RKO (cell line): ENCODE data around the gene EP300.

Experiments
- DNase-seq: peaks from one replicate; pipeline ENCODE4 v3.0.0-alpha.2; 2016; ENCODE audit warnings: low spot score

The EP300 gene

DNA sequence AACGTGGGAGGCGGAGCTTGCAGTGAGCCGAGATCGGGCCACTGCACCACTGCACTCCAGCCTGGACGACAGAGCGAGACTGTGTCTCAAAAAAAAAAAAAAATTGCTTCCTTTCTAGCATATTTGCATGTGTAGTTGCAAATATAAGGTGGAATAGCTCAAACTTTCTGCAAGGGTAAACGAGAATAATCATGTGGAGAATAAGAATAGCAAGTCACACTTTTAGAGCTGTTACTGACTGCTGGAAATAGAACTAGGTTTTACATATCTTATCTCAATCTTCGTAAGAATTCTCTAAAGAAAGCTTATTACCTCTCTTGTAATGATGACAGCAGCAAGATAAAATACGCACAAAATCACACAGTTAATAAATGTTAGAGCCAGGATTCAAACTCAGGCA lies 114.3 kb downstream of the EP300 start:
- DNase-seq: no peak

DNA sequence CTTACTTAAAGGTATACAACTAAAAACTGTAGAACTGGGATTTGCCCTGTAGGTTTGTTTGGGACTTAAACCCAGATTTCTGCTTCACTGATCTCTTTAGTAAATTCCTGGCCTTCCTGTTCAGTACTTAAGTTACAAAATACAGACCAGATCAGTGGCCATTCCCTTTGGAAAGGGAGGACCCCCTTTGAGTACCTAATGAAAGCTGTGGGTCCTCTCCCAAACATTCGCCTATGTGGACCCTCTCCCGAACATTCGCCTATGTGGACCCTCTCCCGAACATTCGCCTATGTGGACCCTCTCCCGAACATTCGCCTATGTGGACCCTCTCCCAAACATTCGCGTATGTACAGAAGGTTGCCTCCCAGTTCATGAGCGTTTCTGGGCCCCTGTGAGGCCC lies 123.0 kb downstream of the EP300 start:
- no peak for DNase-seq

DNA sequence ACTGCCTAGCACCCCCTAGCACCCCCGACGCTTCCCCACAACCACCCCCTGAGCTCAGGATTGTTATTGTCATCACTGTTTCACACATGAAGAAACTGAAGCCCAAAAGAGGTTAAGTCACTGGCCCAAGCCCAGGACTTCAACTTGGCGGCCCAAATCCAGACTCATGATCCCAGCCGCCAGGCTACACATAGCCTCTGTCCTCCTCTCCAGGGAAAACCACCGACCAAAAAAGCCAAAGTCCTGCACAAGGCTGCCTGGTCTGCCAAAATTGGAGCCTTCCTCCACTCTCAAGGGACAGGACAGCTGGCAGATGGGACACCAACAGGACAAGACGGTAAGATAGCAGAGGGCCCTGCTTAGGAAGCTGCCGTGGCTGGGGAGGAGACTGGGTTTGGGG lies 123.5 kb downstream of the EP300 start:
- DNase-seq: no peak

DNA sequence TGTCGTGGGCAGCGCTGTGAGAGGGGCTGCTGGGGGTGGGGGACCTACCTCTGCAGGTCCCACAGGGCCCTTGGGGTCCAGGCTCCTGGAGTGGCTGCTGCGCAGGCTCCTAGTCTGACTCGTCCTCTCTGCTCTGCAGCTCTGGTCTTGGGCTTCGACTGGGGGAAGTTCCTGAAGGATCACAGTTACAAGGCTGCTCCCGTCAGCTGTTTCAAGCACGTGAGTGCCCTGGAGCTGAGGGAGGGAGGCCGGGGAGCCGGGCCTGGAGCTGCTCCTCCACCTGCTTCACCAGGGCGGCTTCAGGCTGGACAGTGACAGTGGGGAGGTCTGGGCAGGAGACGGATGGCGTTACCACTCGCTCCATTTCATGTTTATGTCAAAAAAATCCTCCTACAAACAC lies 124.6 kb downstream of the EP300 start:
- no peak for DNase-seq

DNA sequence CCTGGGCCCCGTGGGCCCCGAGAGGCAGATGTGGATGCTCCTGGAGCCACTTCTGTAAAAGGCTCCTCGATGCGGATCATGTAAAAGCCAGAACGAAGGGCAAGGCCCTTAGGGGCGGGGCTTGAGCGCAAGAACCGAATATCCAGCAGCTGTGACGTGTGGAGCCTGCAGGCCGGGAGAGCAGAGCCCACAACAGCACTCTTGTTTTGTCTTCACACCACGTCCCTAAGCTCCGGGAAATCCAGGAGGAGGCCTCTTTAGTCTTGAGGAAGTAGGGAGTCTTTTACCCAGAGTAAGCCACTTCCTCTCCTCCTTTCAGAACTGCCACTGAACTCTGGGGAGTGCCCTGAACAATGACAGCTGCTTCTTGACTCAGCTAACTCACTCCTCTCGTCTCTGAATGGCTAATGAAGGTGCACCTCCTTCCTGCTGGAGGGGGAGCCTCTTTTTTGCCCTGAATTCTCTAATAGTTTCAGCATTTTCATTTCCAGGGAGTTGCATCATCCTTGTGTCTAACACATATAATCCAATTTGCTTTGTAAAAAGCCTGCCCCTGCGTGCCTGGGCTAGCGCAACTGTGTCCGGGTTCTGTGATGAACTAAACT lies 125.3 kb downstream of the EP300 start:
- DNase-seq: peak; percentile 33

DNA sequence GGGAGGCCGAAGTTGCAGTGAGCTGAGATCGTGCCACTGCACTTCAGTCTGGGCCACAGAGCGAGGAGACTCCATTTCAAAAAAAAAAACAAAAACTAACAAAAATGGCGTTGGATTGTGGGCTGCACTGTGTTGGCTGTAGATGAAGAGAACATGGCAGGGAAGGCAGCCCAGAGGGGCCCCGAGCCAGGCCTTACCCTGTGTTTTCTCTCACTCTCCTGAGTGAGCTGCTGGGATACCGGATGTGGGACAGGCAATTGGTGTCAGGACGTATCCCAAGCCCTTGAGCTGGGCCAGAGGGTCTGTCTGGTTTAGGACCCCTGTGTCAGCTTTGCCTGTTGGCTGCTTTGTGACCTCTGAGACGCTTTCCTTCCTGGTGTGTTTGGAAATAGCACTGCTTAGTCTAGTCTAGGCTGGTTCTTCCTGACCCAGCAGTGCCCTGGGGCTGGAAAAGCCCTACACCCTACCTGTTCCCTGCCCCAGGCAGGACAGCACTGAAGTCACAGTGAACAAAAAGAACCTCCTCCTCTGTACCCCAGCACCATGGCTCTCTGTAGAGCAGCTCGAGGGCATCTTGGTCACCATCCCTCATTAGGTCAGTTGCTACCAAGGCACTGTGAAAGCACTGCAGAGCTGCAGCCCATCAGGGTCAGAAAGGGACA lies 130.6 kb downstream of the EP300 start:
- DNase-seq: no peak

DNA sequence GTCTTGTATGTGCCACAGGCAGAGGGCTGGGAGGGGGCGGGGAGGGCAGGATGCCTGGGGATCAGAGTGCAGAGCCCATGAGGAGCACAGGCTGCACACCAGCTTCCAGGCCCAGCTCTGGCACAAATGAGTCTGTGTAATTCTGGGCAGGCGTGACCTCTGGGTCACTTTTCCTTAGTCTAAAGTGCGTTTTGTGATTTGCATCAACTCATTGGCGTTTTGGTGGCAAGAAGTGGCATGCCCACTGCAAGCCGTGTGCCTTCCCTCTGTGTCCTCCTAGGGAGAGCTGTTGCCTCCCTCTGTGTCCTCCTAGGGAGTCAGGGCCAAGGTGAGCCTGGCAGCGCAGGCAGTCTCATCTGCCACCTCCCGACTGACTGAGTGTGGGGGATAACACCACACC lies 131.1 kb downstream of the EP300 start:
- no peak for DNase-seq

DNA sequence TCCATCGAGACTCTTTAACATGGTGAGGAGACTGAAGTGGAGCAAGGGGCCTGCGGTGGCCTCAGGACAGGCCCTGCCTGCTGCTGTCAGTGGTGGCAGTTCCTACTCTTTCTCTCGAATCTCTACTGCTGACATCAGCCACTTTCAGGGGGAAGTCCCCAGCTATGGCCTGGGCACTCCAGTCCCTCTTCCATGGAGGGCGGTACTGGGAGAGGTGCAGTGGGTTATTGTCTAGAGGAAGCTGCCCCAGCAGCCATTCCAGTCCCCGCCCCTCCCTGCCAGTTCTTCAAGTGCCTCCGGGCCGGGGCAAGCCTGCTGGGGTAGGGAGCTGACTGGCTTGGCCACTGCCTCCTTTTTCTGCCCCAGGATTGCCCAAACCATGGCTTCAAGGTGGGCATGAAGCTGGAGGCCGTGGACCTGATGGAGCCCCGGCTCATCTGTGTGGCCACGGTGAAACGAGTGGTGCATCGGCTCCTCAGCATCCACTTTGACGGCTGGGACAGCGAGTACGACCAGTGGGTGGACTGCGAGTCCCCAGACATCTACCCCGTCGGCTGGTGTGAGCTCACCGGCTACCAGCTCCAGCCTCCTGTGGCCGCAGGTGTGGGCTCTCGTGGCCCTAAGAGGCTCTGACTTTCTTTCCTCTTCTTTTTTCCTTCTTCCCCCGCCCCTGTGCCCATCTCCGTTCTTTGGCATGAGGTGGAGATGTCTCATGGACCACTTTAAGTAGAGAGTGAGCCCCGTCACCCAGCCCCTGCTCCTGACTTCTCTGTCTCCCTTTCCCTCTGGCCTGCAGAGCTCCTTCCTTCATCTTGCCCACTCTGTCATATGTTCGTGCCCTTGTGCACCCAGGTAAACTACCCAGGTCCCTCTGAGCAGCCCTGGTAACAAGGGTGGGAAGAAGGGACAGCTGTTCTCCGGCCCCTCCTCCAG lies 134.6 kb downstream of the EP300 start:
- DNase-seq: no peak

DNA sequence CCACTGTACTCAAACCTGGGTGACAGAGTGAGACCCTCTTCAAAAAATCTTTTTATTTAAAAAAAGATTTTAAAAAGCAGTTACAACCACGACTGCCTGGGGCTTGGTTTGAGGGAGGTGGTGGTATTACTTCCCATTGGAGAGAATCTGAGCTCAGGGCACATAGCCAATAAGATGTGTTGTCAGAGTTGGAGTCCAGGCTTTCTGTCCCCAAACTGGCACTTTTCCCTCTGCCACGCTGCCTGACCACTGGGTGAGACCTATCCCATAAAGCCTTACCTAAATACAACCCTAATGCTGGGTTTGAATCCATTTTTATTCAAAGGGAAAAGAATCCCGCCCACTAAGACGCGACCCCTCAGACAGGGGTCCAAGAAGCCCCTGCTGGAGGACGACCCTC lies 136.8 kb downstream of the EP300 start:
- no peak for DNase-seq
